Activated CD4-positive, alpha-beta T cell treated with anti-CD3 and anti-CD28 coated beads, Interleukin-2, amount 50 U/mL, for 48 hours (primary cell): ENCODE measurements around the gene SERPINB6.
"Not testable (repeated sequence)": the region's sequence is repeated elsewhere in the genome, so short reads cannot be mapped to it uniquely, and the experiment has no call there.

ENCODE experiments used
- DNase-seq, 2 experiments: peaks; one replicate each; pipeline ENCODE4 v3.0.0-alpha.2; 2020

Gene SERPINB6

GRCh38 chr6:2953098-2953497 lies 18.3 kb downstream of the SERPINB6 start:
- no peak for DNase-seq

- DNase-seq = peak; percentile 70 to 72
Observed at GRCh38 chr6:2952557-2953095, 18.7 kb downstream of the SERPINB6 start.

GRCh38 chr6:2951728-2952127 lies 19.6 kb downstream of the SERPINB6 start:
- no peak for DNase-seq

GRCh38 chr6:2950713-2951112 lies 20.7 kb downstream of the SERPINB6 start:
- no peak for DNase-seq

- DNase-seq = no peak
Observed at GRCh38 chr6:2949536-2950083, 21.8 kb downstream of the SERPINB6 start.

GRCh38 chr6:2949121-2949520 lies 22.2 kb downstream of the SERPINB6 start:
- no peak for DNase-seq

- DNase-seq = no peak
Observed at GRCh38 chr6:2948228-2949025, 22.9 kb downstream of the SERPINB6 start.

- DNase-seq = no peak
Observed at GRCh38 chr6:2947445-2947844, 23.9 kb downstream of the SERPINB6 start.

GRCh38 chr6:2945153-2945452 lies 26.3 kb downstream of the SERPINB6 start:
- no peak for DNase-seq

- DNase-seq = no peak
Observed at GRCh38 chr6:2944405-2945152, 26.8 kb downstream of the SERPINB6 start.

- DNase-seq = no peak
Observed at GRCh38 chr6:2943564-2943955, 27.8 kb downstream of the SERPINB6 start.

GRCh38 chr6:2942914-2943563 lies 28.3 kb downstream of the SERPINB6 start:
- DNase-seq = no peak

- DNase-seq = not testable (repeated sequence)
Observed at GRCh38 chr6:2942116-2942515, 29.3 kb downstream of the SERPINB6 start.

- peak in 1 of 2 experiments; percentile 42 for DNase-seq
Observed at GRCh38 chr6:2940851-2941250, 30.5 kb downstream of the SERPINB6 start.

GRCh38 chr6:2940010-2940850 lies 31.1 kb downstream of the SERPINB6 start:
- peak; percentile 78 to 85 for DNase-seq

GRCh38 chr6:2939315-2940009 lies 31.9 kb downstream of the SERPINB6 start:
- DNase-seq = no peak

GRCh38 chr6:2938632-2939083 lies 32.7 kb downstream of the SERPINB6 start:
- no peak for DNase-seq

- no peak for DNase-seq
Observed at GRCh38 chr6:2938004-2938631, 33.2 kb downstream of the SERPINB6 start.

GRCh38 chr6:2937627-2938003 lies 33.8 kb downstream of the SERPINB6 start:
- DNase-seq = no peak

GRCh38 chr6:2935566-2936291 lies 35.6 kb downstream of the SERPINB6 start:
- peak in 1 of 2 experiments; percentile 3 for DNase-seq
